ENCODE data around the gene FAM186B.

GRCh38 chr12:49626836-49627235, 21.4 kb upstream of the FAM186B start:
- no peak for TF ChIP-seq CTCF (IDR thresholded peaks at IDR 0.05)
- no peak for TF ChIP-seq POLR2A (IDR thresholded peaks at IDR 0.05)
